CD4-positive, alpha-beta T cell treated with Interferon alpha-2 for 1 hour (primary cell): ENCODE data around the gene SBNO2.
"Not testable (repeated sequence)": the region's sequence is repeated elsewhere in the genome, so short reads cannot be mapped to it uniquely, and the experiment has no call there.

Source experiments
- DNase-seq, 2 donors: peaks; one replicate each; pipeline ENCODE4 v3.0.0-alpha.2; 2020 to 2022

SBNO2 gene

DNA sequence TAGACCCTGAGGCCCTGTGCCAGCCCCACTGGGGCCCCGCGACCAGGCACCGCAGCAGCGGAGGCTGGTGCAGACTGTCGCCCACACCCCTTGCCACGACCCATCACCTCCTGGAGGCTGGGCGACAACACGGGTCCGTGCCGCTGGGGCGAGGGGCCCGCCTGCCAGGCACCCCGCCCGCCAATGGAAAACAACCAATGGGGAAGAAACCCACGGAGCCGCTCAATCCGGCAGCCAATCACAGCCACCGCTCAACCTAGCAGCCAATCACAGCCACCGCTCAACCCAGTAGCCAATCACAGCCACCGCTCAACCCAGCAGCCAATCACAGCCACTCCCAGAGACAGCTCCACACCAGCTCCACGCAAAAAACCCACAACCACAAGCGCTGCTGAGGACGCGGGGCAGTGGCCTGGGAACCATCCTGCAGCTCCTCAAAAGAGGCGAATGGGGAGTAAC, 40.6 kb downstream of the SBNO2 start:
- peak; percentile 89 to 93 for DNase-seq

DNA sequence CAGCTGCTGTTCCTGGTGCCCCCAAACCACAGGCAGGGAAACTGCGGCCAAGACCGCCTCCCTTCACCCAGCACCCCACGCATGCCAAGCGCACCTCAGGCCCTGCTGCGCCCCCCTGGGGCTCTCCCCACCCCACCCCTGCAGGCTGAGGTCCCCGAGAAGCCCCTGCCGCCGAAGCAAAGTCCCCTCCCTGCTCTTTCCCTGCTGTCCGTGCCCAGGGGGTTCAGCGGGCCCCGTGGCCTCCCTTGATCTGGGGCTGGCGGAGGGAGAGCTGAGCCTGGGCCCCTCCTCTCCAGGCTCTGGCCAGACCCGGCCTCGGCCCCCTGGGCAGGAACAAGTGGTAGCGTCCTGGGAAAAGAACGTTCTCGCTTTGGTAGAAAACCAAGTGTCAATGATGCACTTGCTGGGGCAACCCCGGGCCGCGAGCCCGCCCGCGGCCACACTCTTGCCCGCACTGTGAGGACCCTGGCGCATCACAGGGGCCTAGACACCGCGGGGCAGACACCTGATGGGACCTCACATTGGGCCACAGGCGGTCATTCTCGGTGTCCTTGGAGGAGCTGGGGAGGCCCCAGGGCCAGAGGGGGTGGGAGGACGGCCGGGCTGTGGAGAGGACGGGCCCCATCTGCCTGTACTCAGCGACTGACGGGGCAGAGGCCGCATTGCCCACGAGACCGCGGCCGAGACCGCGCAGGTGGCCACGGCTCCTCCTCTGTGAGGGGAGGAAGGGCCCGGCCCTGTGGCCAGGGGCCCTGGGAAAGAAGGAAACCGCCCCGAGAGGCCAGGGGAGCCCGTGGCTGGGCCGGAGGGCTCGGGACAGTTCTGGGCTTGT, 41.3 kb downstream of the SBNO2 start:
- peak; percentile 60 to 67 for DNase-seq

GRCh38 chr19:1131718-1132551, 42.1 kb downstream of the SBNO2 start:
- DNase-seq = peak; percentile 97

- DNase-seq = peak; percentile 71 to 82
Observed at GRCh38 chr19:1130771-1131717, 43.0 kb downstream of the SBNO2 start.

- no peak for DNase-seq
Observed at GRCh38 chr19:1129535-1129934, 44.5 kb downstream of the SBNO2 start.

DNA sequence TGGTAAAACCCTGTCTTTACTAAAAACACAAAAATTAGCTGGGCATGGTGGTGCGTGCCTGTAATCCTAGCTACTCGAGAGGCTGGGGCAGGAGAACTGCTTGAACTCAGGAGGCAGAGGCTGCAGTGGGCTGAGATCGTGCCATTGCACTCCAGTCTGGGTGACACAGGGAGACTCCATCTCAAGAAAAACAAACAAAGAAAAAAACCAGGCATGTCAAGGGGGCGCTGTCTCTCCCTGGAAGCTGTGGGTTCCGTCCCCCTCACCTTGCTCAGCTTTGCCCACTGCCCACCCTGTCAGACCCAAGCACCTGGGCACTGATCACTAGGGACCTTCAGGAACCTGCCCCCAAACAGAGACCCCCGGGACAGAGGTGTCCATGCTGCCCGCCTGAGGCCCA, 45.0 kb downstream of the SBNO2 start:
- not testable (repeated sequence) for DNase-seq

GRCh38 chr19:1128106-1128505, 46.0 kb downstream of the SBNO2 start:
- no peak for DNase-seq

DNA sequence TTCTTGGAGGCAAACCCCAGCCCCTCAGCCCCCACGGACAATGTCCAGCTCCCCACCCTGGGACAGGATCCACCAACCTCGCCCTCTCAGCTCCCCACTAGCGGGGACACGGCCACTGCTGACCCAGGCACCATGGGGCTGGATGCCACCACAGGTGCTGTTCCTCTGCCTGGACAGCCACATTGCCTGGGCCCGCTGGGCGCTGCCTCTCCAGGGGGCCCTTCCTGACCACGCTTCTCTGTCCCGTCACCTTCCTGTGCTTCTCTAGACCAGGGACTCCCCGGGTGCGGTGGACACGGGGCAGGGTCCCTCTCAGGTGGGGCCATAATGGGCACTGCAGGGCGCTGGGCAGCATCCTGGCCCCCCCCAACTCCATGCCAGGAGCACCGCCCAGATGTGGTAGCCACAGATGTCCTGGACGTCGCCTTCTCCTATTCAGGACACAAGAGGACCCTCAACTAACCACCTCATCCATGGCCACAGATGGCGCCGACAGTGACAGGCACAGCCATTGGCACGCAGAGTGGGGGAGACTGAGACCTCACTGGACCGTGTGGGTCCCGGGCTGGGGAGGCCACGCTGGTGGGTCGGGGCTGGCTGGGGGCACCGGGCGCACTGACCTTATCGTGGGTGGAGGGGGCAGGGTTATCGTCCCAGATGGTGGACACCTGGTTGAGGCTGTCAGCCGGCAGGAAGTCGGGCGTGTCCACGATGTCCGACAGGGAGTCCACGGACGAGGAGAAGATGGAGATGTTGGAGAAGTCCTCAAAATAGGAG, 46.9 kb downstream of the SBNO2 start:
- DNase-seq = no peak

- DNase-seq = no peak
Observed at GRCh38 chr19:1125601-1126467, 48.2 kb downstream of the SBNO2 start.

DNA sequence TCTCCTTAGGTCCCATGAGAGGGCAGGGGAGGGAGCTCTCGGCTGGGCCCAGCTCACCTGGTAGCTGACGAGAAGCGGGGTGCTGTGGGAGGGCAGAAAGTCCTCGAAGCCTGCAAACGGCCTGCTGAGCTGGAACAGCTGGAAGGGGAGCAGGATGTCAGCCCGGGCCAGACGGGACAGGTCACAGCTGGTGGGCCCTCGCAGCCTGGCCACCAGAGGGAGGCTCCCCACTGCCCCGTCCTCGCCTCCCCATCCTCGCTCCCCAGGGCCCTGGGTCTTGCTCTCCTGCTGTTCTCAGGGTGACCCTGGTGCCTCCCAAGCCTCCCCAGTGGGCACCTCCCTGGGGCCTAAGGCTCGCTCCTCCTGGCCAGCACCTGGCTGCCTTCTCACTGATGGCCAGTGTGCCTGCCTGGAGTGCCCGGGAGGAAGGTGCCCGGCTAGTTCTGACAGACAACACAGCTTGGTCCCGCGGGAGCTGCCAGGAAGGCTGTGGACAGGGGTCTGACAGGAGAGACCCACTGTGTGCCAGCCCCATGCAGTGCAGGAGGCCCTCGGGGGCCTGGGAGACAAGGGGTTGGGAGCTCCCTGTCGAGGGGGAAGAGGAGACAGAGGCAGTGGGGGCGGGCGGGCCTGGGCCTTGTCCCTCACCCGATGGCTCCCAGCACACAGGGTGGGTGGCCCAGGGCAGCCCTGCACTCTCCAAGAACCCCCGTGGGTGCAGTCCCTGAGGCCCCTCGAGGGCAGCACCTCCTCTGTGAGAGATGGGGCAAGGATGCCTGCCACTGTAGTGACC, 50.0 kb downstream of the SBNO2 start:
- DNase-seq = no peak

DNA sequence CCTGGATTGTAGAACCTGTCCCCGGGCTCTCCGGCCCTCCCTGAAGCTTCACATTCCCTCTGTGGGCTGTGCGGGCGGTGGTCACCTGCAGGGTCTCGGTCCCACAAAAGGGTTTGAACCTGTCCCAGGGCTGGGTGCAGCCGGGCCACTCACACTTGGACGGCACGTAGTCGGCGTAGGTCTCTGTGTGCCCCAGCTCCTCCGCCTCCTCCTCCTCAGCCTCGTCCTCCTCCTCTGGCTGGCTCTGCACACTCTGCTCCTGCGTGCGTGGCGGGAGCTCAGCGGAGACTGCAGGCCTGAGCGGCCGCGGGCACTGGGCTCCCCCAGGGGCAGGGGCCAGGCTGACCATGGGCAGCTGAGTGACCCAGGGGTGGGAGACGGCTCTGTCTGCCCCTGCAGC, 50.7 kb downstream of the SBNO2 start:
- no peak for DNase-seq

- peak; percentile 47 to 53 for DNase-seq
Observed at GRCh38 chr19:1122972-1123363, 51.1 kb downstream of the SBNO2 start.

GRCh38 chr19:1122021-1122971, 51.8 kb downstream of the SBNO2 start:
- DNase-seq = no peak

GRCh38 chr19:1121395-1121794, 52.7 kb downstream of the SBNO2 start:
- DNase-seq = no peak

DNA sequence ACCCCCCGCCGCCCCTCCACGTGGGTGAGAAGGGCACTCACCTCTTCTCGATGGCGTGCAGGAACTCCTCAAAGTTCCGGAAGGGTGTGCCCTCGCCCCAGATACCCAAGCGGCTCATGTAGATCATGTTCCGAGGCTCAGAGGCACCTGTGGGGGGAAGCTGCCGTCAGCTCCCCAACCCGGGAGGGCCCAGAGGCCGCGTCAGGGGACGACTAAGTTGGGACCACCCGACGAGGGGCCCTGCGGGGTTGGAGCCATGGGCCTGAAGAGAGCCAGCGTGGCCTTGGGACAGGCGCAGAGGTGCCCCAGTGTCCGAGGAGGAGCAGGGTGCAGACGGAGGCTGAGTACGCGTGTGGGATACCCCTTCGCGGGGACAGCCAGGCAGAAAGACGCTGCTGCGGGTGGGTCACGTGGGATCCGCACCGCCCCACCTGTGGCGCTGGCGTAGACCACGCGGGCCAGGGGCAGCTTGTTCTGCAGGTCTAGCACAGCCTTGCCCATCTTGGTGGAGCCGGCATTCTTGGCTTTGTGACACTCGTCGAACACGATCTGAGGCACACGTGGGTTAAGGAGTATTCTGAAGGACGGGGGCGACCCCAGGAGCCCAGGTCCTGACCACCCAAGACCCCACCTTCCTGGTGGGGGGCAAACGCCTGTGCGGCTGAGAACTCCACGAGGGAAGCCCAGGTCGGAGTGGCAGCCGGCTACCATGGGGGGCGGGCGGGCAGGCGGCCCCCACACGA, 54.4 kb downstream of the SBNO2 start:
- DNase-seq = no peak

GRCh38 chr19:1118999-1119398, 55.1 kb downstream of the SBNO2 start:
- DNase-seq = no peak

DNA sequence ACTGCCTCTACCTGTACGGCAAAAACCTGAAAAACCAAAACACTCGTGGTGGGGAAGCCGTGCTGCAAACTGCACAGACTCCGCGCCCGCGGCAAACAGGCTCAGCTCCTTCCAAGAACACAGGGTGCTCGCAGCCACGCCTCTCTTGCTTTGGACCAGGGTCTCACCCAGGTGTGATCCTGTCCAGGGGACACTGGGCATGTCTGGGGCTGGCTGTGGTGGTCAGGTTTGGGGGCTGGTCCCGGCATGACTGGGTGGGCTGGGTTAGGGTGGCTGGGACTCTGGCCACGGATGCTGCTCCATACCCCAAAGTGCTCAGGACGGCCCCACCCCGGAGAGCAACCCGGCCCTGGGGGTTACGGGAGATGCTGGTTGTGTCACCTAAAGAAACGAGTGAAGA, 56.4 kb downstream of the SBNO2 start:
- no peak for DNase-seq
